ENCODE measurements around the gene DHRS9.

GRCh38 chr2:169026056-169026455 is 43.3 kb upstream of the DHRS9 start:
- TF ChIP-seq CTCF (conservative IDR thresholded peaks at IDR 0.05 in 1 of 2, IDR thresholded peaks at IDR 0.05 in 1 of 2; ENCODE audit: extremely low read depth in 1 of 2, insufficient read depth in 1 of 2, low read depth in 1 of 2, low read length in 2 of 2) (no peak), EZH2 (IDR thresholded peaks at IDR 0.05; ENCODE audit: borderline replicate concordance, low read length) (no peak)
